GM12891 (cell line): ENCODE results near the gene MRPL21.

Experiments
- DNase-seq: peaks from one replicate; pipeline ENCODE4 v3.0.0; 2011; ENCODE audit warnings: low spot score; ENCODE audit not compliant: insufficient read length
- FAIRE-seq: peaks from 2 replicates; lab custom pipeline; 2011; peaks lifted over from hg19 to GRCh38; lab: Jason Lieb, UNC
- PAX5 ChIP-seq: IDR thresholded peaks from 2 replicates; pipeline ENCODE4 v1.6.1; 2011; ENCODE audit warnings: low read length, moderate library complexity, mild to moderate bottlenecking; ENCODE audit not compliant: insufficient read depth, severe bottlenecking
- POLR2A ChIP-seq: IDR thresholded peaks from 2 replicates; pipeline ENCODE4 v1.6.1; 2011; ENCODE audit warnings: low read depth, low read length, control low read depth
- POLR2AphosphoS5 ChIP-seq: IDR thresholded peaks from 2 replicates; pipeline ENCODE4 v1.6.1; 2011; ENCODE audit warnings: low read depth, low read length, control low read depth
- POU2F2 ChIP-seq: IDR thresholded peaks from 2 replicates; pipeline ENCODE4 v1.6.1; 2011; ENCODE audit warnings: low read depth, mild to moderate bottlenecking, control low read depth, low read length, moderate library complexity
- SPI1 ChIP-seq: IDR thresholded peaks from 2 replicates; pipeline ENCODE4 v1.6.1; 2011; ENCODE audit warnings: low read depth, low read length, control low read depth
- TAF1 ChIP-seq: IDR thresholded peaks from 2 replicates; pipeline ENCODE4 v1.6.1; 2011; ENCODE audit warnings: low read depth, low read length, control low read depth

MRPL21 gene

GRCh38 chr11:68854273-68854958 is 49.2 kb downstream of the MRPL21 start:
- FAIRE-seq (no peak), DNase-seq (no peak)
- TF ChIP-seq PAX5 (no peak), POLR2A (no peak), POU2F2 (no peak), TAF1 (no peak)

GRCh38 chr11:68852628-68853027 is 51.0 kb downstream of the MRPL21 start:
- DNase-seq (no peak), FAIRE-seq (no peak)
- TF ChIP-seq SPI1 (no peak), TAF1 (no peak), POLR2AphosphoS5 (no peak), POLR2A (no peak), POU2F2 (no peak), PAX5 (no peak)

GRCh38 chr11:68848429-68848828 is 55.2 kb downstream of the MRPL21 start:
- TF ChIP-seq TAF1 (no peak), SPI1 (no peak), POU2F2 (no peak), POLR2AphosphoS5 (no peak), PAX5 (no peak), POLR2A (no peak)

GRCh38 chr11:68847395-68847794 is 56.2 kb downstream of the MRPL21 start:
- TF ChIP-seq POLR2AphosphoS5 (no peak), TAF1 (no peak), SPI1 (no peak), PAX5 (no peak), POU2F2 (no peak), POLR2A (no peak)

More at GRCh38 chr11:68848429-68848828, 55.2 kb downstream of the MRPL21 start:
- DNase-seq: no peak
- no peak for FAIRE-seq

GRCh38 chr11:68845351-68846002 is 58.2 kb downstream of the MRPL21 start:
- FAIRE-seq (no peak), DNase-seq (no peak)
- TF ChIP-seq POU2F2: no peak
- TF ChIP-seq TAF1: no peak
- TF ChIP-seq SPI1: no peak
- no peak for TF ChIP-seq PAX5
- no peak for TF ChIP-seq POLR2A
- TF ChIP-seq POLR2AphosphoS5: no peak

More at GRCh38 chr11:68847395-68847794, 56.2 kb downstream of the MRPL21 start:
- FAIRE-seq (no peak), DNase-seq (no peak)

GRCh38 chr11:68844801-68845200 is 58.8 kb downstream of the MRPL21 start:
- FAIRE-seq: no peak
- TF ChIP-seq POU2F2 (no peak), POLR2AphosphoS5 (no peak), TAF1 (no peak), SPI1 (no peak), PAX5 (no peak), POLR2A (no peak)

GRCh38 chr11:68844376-68844775 is 59.3 kb downstream of the MRPL21 start:
- DNase-seq (no peak), FAIRE-seq (no peak)
- no peak for TF ChIP-seq TAF1
- no peak for TF ChIP-seq POLR2A
- no peak for TF ChIP-seq SPI1

More at GRCh38 chr11:68844801-68845200, 58.8 kb downstream of the MRPL21 start:
- no peak for DNase-seq

GRCh38 chr11:68843703-68844312 is 59.8 kb downstream of the MRPL21 start:
- DNase-seq (peak; percentile 71), FAIRE-seq (peak; percentile 92)
- no peak for TF ChIP-seq SPI1
- no peak for TF ChIP-seq TAF1
- TF ChIP-seq POLR2AphosphoS5: no peak
- TF ChIP-seq POU2F2: no peak
- no peak for TF ChIP-seq POLR2A
- TF ChIP-seq PAX5: no peak

- FAIRE-seq: no peak
- TF ChIP-seq SPI1: no peak
- TF ChIP-seq POLR2A: no peak
- no peak for TF ChIP-seq TAF1
- DNase-seq: no peak
These were observed 60.5 kb downstream of the MRPL21 start for GRCh38 chr11:68843052-68843561.

- no peak for DNase-seq
- no peak for TF ChIP-seq POU2F2
- TF ChIP-seq TAF1: no peak
- no peak for TF ChIP-seq POLR2A
- no peak for TF ChIP-seq POLR2AphosphoS5
- TF ChIP-seq PAX5: no peak
- no peak for TF ChIP-seq SPI1
- FAIRE-seq: no peak
These were observed 61.1 kb downstream of the MRPL21 start for GRCh38 chr11:68842427-68843051.
